Aorta (tissue), 5 donors: ENCODE measurements around the gene S100A10. TPM values are rescaled to one million over a fixed set of nuclear protein-coding genes. Genes with fewer than 3 reads are reported as not detected.

Source experiments
- ATAC-seq: fragments of 200-7000 bp; cut with Tn5 transposase; one replicate; pipeline ENCODE4 v1.9.1; 2022; ENCODE audit warnings: moderate library complexity; ENCODE audit not compliant: low FRiP score
- DNase-seq, 2 donors: peaks; one replicate each; pipeline ENCODE4 v3.0.0-alpha.2; 2020
- H3K27ac ChIP-seq, 2 donors: one replicate each; pipeline ENCODE4 v1.5.1; 2013; ENCODE audit warnings: low read length in 2 of 2, mild to moderate bottlenecking in 2 of 2, moderate library complexity in 2 of 2, control low read depth in 1 of 2, inconsistent platforms in 1 of 2, low read depth in 1 of 2
- H3K27me3 ChIP-seq, 2 donors: one replicate each; pipeline ENCODE4 v1.6.1; 2013; ENCODE audit warnings: control low read depth in 1 of 2, low read length in 1 of 2, mild to moderate bottlenecking in 1 of 2, moderate library complexity in 1 of 2; ENCODE audit not compliant: insufficient read depth in 2 of 2, control insufficient read depth in 1 of 2
- H3K36me3 ChIP-seq, 2 donors: one replicate each; pipeline ENCODE4 v1.6.1; 2013; ENCODE audit warnings: control low read depth in 1 of 2, low read length in 1 of 2, mild to moderate bottlenecking in 1 of 2; ENCODE audit not compliant: insufficient read depth in 2 of 2, control insufficient read depth in 1 of 2
- H3K4me1 ChIP-seq, 2 donors: one replicate each; pipeline ENCODE4 v1.6.1; 2013; ENCODE audit warnings: low read length in 2 of 2, control low read depth in 1 of 2, mild to moderate bottlenecking in 1 of 2, moderate library complexity in 1 of 2; ENCODE audit not compliant: insufficient read depth in 2 of 2, control insufficient read depth in 1 of 2
- H3K4me3 ChIP-seq, 2 donors: one replicate each; pipeline ENCODE4 v1.5.1; 2013; ENCODE audit warnings: low read length in 2 of 2, control low read depth in 1 of 2, mild to moderate bottlenecking in 1 of 2
- H3K9me3 ChIP-seq: one replicate; pipeline ENCODE4 v1.6.1; 2013; ENCODE audit warnings: mild to moderate bottlenecking, low read length; ENCODE audit not compliant: control insufficient read depth
- WGBS, 2 donors: extraction: QIAGEN DNeasy Blood & Tissue Kit; methylation state at CpG; one replicate each; pipeline ENCODE4 v1.1.7; 2013; 5-methylcytosine and 5-hydroxymethylcytosine counted together
- intact Hi-C, 2 donors: fragments of 100-400 bp; cut with DNase I; formaldehyde crosslinking; loops; one replicate each; pipeline versions ENCODE4 v1.14.2 to v1.15.0; 2022
- polyA plus RNA-seq, 2 donors: library from polyadenylated mRNA; stranded (reverse); fragments of 200-250 nt; gene quantifications; one replicate each; pipeline ENCODE4 v1.2.3, GENCODE V29; 2013
- total RNA-seq, 2 donors: library from RNA; stranded (reverse); fragmentation: NEBNext Ultra II Directional; extraction: Animal tissue kit (Norgen Biotek cat#: 25700); gene quantifications; one replicate each; pipeline ENCODE4 v1.2.1, GENCODE V29; 2021
- donor health status: healthy with polysubstance abuse.
- donor health status: Bipolar disorder and iron deficiency.
- donor health status: DM: no; HTN: no; CAD: no.
- donor health status: DM: no; HTN: no; CAD: no.
- donor health status: DM: yes; HTN: yes; CAD: no.

S100A10 gene
- total and polyA plus RNA-seq, 4 donors = 188 to 417 (median 315) TPM

DNA sequence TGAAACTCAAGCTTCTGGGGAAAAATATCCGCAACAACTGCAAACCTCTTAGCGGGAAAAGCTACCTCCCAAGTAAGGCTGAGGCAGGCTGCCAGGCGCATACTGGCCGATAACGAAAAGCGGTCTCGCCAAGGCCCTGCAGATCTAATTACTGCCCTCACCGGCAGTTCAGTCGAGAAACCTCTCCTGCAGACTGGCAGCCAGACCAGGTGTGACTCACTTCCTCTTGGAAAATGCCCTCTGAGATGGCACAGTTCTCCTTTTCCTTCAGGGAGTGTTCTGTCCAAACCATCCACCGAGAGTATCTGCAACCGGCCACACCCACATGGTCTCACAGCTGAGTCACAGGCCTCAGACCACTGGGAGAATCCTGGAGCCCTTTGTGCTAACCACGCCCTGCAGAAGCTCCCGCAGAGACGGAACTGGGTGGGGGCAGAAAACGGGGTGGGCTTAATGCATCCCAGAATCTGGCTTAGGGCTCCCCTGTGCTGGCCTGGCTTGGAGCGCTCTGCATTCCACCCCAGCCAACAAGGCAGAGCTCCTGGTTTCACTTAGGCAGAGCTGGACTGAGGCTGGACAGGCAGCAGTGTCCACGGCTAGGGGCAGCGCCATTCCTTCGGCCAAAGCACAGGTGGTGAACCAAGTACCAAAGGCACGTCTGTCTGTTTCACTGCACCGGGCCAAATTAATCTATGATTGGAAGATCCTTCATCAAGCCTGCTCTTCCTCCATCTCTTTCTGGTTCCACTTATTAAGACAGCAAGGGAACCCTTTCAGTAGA, 1.2 kb downstream of the S100A10 start:
- peaks cover 8 to 15% of the 10 kb centered on the region in 2 donors for H3K4me1 ChIP-seq
- no peaks in the 10 kb centered on the region for H3K36me3 ChIP-seq
- ATAC-seq (peak; percentile 67), DNase-seq (peak; percentile 91 to 92)
- H3K9me3 ChIP-seq = no peaks in the 10 kb centered on the region
- H3K27ac ChIP-seq = peak overlapping the region; percentile 24 to 38
- intact Hi-C loops = no loop called here
- no peaks in the 10 kb centered on the region for H3K27me3 ChIP-seq
- WGBS, 2 donors = 6 to 9% methylated on average over 21 of the region's 21 CpGs
- H3K4me3 ChIP-seq = peak overlapping the region; percentile 75 to 77

DNA sequence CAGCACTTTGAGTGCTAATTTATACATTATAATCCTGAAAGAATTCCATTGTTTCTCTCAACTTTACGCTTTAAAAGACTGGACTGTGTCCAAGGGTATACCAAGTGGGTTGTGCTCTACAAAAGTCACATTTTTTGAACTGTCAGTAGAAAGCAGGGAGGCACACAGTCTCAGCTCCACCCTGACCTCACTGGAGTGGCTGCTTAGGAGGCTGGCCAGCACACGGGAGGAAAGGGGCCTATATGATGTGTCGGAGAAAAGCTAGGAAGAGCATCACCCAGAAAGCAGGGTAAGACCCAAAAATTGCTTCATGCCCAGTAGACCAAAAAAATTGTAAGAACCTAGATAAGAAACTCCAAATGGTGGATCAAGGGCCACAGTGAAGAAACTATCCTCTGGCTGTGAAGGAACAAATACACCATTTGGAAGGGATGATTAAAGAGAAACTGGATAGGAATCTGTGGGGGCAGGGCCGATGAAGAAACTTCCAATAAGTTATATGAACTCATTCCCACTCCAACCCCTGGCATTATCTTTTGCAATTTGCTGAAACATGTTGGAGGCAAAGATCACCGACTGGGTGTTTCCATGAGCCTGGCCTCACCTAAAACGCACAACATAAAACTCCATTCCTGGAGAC, 1.9 kb downstream of the S100A10 start:
- Histone ChIP-seq H3K27me3 (no peaks in the 10 kb centered on the region), H3K27ac (peak overlapping the region in 1 of 2 donors; percentile 10), H3K36me3 (no peaks in the 10 kb centered on the region), H3K9me3 (no peaks in the 10 kb centered on the region), H3K4me1 (peaks cover 8 to 15% of the 10 kb centered on the region in 2 donors), H3K4me3 (peak overlapping the region in 1 of 2 donors; percentile 77)
- WGBS, 2 donors = 23 to 39% methylated on average over 6 of the region's 6 CpGs
- ATAC-seq (no peak), DNase-seq (no peak)
- intact Hi-C loops = no loop called here

DNA sequence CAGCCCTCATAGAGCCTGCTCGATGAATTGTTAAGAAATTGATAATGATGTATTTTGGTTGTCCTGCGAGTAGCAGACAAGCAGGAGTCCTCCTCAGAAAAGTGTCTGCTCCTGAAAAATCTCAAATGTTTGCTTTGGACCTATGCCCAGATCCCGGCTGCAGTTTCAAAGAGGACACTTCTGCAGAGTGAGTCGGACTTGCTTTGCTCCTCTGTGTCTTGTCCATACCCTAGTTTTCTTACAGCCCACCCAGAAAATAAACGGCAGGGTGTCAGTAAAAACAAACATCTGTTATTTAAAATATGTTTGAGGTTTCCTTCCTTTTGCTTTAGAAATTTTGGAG, 2.8 kb downstream of the S100A10 start:
- intact Hi-C loops = no loop called here
- H3K4me3 ChIP-seq = no peak overlapping the region
- WGBS, 2 donors = 12 to 17% methylated on average over 5 of the region's 5 CpGs

DNA sequence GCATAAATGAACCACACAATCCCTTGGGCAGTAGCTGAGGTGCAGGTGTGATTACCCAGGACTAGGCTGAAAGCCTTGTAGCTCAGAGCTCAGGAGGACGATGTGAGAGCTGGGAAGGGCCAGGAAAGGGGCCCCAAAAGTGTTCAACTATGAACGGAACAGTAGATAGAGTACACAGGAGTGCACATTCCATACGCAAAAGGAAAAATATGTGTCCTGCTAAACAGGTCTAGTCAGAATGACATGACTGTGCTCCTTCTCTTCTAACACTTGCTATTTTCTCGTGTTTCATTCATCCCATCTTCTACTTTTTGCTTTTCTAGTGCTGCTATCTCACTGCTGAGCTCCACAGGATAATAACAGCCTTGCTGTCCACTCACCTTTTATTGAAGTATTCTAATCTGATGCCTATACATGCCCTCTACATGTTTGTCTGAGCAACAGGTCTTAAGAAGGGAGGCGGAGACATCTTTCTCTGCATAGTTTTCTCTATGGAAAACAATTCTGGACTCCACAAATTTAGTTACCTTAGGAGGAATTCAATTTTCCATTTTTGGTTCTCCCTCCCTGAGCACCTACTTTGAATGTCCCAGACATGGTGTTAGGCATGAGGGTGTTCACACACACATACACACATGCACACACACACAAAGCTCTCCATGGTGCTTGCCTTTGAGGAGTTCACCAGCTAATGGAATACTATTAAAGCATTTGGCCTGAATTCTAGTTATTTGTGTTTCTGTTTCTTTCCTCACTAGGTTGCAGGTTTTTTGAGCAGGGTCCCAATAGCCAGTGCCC, 3.4 kb downstream of the S100A10 start:
- ATAC-seq (no peak), DNase-seq (no peak)
- Histone ChIP-seq H3K36me3 (no peaks in the 10 kb centered on the region), H3K27me3 (no peaks in the 10 kb centered on the region), H3K9me3 (no peaks in the 10 kb centered on the region), H3K27ac (peak overlapping the region in 1 of 2 donors; percentile 41), H3K4me3 (no peak overlapping the region), H3K4me1 (peaks cover 8 to 15% of the 10 kb centered on the region in 2 donors)
- 68% methylated on average over 5 of the region's 5 CpGs for WGBS, 2 donors
- intact Hi-C loops = no loop called here

More for the DNA sequence above, 2.8 kb downstream of the S100A10 start:
- no peak for DNase-seq
- Histone ChIP-seq H3K27me3 (no peaks in the 10 kb centered on the region), H3K4me1 (peaks cover 8 to 15% of the 10 kb centered on the region in 2 donors), H3K27ac (no peak overlapping the region), H3K9me3 (no peaks in the 10 kb centered on the region), H3K36me3 (no peaks in the 10 kb centered on the region)
- no peak for ATAC-seq

DNA sequence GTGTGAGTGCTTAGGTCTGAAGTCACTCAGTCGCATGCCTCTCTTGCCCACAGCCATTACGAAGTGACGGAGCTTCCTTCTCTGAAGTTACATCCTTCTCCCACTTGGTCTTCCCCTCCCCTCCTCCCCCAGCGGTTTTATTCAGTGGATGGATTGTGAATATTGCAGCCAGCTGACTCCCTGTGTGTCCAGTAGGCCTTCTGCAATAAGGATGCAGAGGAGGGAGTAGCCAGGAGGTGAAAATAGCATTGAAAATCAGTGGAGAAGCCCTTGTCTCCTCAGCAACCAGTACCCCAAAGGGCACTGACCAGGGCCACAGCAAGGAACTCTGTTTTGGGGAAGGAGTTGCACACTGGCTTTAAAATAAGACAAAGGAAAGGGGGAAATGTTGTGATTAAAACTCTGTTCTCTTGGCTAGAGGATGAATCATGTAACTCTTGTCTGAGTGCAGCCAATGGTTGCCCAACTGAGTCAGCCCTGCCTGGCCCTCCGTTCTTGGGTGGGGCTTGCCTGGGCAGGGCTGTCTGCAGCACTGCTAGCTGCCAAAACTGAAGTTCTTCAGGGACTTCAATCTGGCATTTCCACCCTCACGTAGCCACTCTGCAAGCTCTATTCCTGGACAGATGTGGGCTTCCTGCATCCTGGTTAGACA, 4.3 kb downstream of the S100A10 start:
- Histone ChIP-seq H3K4me3 (no peak overlapping the region), H3K4me1 (peaks cover 8 to 15% of the 10 kb centered on the region in 2 donors), H3K9me3 (no peaks in the 10 kb centered on the region), H3K36me3 (peaks cover 2 to 4% of the 10 kb centered on the region in 2 donors), H3K27ac (peak overlapping the region; percentile 49 to 90), H3K27me3 (no peaks in the 10 kb centered on the region)
- peak; percentile 44 for ATAC-seq
- peak; percentile 90 for DNase-seq
- intact Hi-C loops = no loop called here
- WGBS, 2 donors = 41 to 43% methylated on average over 6 of the region's 6 CpGs

DNA sequence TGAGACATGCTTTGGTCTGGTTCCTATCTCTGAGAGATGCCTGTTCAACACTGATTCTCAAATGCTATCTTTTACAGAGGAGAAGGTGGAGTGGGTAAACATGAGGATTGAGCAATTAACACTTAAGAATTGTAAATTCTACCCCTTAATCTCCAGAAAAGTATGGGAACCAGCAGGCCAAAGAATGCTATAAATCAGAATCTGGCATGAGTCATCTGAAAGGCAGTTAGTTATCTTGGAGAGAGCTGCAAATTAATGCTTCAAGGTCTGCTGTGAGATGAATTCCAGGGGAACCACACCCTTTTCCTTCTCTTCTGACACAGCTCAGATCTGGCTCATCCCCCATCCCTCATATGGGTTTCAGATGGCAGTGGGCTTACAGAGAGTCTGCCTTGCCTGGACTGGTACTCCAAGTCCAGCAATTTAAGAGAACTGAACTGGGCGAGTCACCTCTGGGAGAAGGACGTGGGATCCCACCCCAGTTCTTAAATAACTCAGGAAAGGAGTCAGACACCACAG, 5.2 kb downstream of the S100A10 start:
- Histone ChIP-seq H3K4me3 (no peak overlapping the region), H3K27me3 (no peaks in the 10 kb centered on the region), H3K4me1 (peaks cover 8 to 15% of the 10 kb centered on the region in 2 donors), H3K36me3 (peaks cover 5 to 10% of the 10 kb centered on the region in 2 donors), H3K9me3 (no peaks in the 10 kb centered on the region), H3K27ac (peak overlapping the region in 1 of 2 donors; percentile 60)
- no peak for DNase-seq
- no peak for ATAC-seq
- 30 to 34% methylated on average over 2 of the region's 2 CpGs for WGBS, 2 donors
- intact Hi-C loops = no loop called here

DNA sequence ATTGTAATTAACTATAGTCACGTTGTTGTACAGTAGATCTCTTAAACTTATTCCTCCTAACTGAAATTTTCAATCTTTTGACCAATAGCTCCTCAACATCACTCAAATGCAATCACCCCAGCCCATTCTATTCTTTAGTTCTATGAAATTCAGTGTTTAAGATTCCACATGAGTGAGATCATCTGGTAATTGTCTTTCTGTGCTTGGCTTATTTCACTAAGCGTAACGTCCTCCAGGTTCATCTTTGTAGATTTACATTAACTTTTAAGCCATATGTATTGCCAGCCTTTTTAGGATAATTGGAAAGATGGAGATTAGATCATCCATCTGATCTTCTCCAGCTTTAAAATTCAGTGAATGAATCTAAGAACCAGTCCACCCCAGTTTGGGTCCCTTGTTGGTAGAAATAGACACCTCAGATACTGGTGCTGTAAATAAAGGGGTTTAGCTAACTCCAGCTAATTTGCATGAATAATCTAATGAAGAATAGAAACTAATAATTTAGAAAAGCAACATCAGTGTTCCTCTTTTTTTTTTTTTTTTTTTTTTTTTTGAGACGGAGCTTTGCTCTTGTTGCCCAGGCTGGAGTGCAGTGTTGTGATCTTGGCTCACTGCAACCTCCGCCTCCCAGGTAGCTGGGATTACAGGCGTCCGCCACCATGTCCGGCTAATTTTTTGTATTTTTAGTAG, 7.0 kb downstream of the S100A10 start:
- Histone ChIP-seq H3K4me3 (no peak overlapping the region), H3K4me1 (peaks cover 8 to 15% of the 10 kb centered on the region in 2 donors)
- intact Hi-C loops = no loop called here

DNA sequence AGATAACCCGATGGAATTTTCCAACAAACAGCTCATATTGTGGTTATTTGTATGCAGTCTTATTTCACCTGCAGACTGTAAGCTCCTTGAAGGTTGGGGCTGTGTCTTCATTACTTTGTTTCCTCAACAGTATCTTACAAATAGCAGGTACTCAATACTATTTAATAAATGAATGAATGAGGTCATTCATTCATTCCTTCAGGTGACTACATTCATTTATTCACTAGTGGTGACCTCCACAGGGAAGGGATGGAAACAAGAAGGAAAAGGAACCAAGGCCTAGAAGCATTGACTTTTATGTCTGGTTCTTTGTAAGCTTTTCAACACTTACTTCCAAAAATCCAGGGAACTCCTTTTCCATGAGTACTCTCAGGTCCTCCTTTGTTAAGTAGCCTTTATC, 7.9 kb downstream of the S100A10 start:
- WGBS, 2 donors = 97 to 98% methylated on average over 1 of the region's 1 CpG

More for the DNA sequence above, 7.0 kb downstream of the S100A10 start:
- no peaks in the 10 kb centered on the region for H3K27me3 ChIP-seq
- no peak for DNase-seq
- H3K27ac ChIP-seq = no peak overlapping the region
- no peak for ATAC-seq
- H3K9me3 ChIP-seq = no peaks in the 10 kb centered on the region
- 94% methylated on average over 8 of the region's 8 CpGs for WGBS, 2 donors
- H3K36me3 ChIP-seq = peaks cover 5 to 10% of the 10 kb centered on the region in 2 donors

More for the DNA sequence above, 7.9 kb downstream of the S100A10 start:
- H3K4me1 ChIP-seq = peaks cover 8 to 16% of the 10 kb centered on the region in 2 donors
- intact Hi-C loops = no loop called here
- DNase-seq = no peak
- no peaks in the 10 kb centered on the region for H3K9me3 ChIP-seq
- H3K27me3 ChIP-seq = no peaks in the 10 kb centered on the region
- no peak for ATAC-seq
- no peak overlapping the region for H3K4me3 ChIP-seq
- no peak overlapping the region for H3K27ac ChIP-seq
- H3K36me3 ChIP-seq = peaks cover 5 to 10% of the 10 kb centered on the region in 2 donors
